ENCODE results near the gene FOSB. TPM values are rescaled to one million over a fixed set of nuclear protein-coding genes. Genes with fewer than 3 reads are reported as not detected.

Gene FOSB
- total RNA-seq, 2 experiments from 2014 or later: 3.7 to 5.9 TPM

- Mint-ChIP-seq H3K27ac (no peak overlapping the region), H3K9me3 (no peaks in the 10 kb centered on the region), H3K4me3 (peak overlapping the region; percentile 28), H3K27me3 (peaks cover 11% of the 10 kb centered on the region), H3K4me1 (ENCODE audit: low read depth) (peaks cover 29% of the 10 kb centered on the region), H3K36me3 (no peaks in the 10 kb centered on the region)
- intact Hi-C loops (cut with micrococcal nuclease): loop anchor here (5.0 to 10.0 kb wide), 2 partner anchors 325 to 363 kb away; partner anchors contain the start of genes BLOC1S3, FOXA3, SYMPK and TRAPPC6A
- POLR2A ChIA-PET: interaction anchor here (0.6 to 1.3 kb wide), 2 partner anchors 14 to 143 kb away, joined by 3 read pairs; no protein-coding TSS in a partner anchor
- peak; percentile 88 for DNase-seq
- CTCF ChIA-PET: interaction anchor here (0.6 to 6.2 kb wide), 5 partner anchors 14 to 97 kb away, joined by 3 to 84 read pairs (median 5); no protein-coding TSS in a partner anchor
Observed at GRCh38 chr19:45499196-45500180, 31.7 kb downstream of the FOSB start.

GRCh38 chr19:45500918-45501729, 33.3 kb downstream of the FOSB start:
- Mint-ChIP-seq H3K4me1 (ENCODE audit: low read depth) (peaks cover 32% of the 10 kb centered on the region), H3K27ac (no peak overlapping the region), H3K9me3 (no peaks in the 10 kb centered on the region), H3K27me3 (peaks cover 4% of the 10 kb centered on the region), H3K36me3 (no peaks in the 10 kb centered on the region), H3K4me3 (no peak overlapping the region)
- ChIA-PET POLR2A (no interaction called here), CTCF (interaction anchor here (0.9 to 3.2 kb wide), 3 partner anchors 16 to 192 kb away, joined by 3 to 13 read pairs (median 7); no protein-coding TSS in a partner anchor)
- no peak for DNase-seq
- intact Hi-C loops (cut with micrococcal nuclease): no loop called here

GRCh38 chr19:45501730-45502014, 33.9 kb downstream of the FOSB start:
- Mint-ChIP-seq H3K4me1 (ENCODE audit: low read depth) (peaks cover 34% of the 10 kb centered on the region), H3K9me3 (no peaks in the 10 kb centered on the region), H3K27ac (no peak overlapping the region), H3K36me3 (no peaks in the 10 kb centered on the region), H3K4me3 (no peak overlapping the region), H3K27me3 (peaks cover 4% of the 10 kb centered on the region)
- no peak for DNase-seq
- ChIA-PET POLR2A (no interaction called here), CTCF (interaction anchor here (0.9 to 3.2 kb wide), 3 partner anchors 16 to 192 kb away, joined by 3 to 13 read pairs (median 7); no protein-coding TSS in a partner anchor)
- intact Hi-C loops (cut with micrococcal nuclease): no loop called here

- no peaks in the 10 kb centered on the region for H3K36me3 Mint-ChIP-seq
- H3K9me3 Mint-ChIP-seq: no peaks in the 10 kb centered on the region
- H3K27me3 Mint-ChIP-seq: peaks cover 4% of the 10 kb centered on the region
- POLR2A ChIA-PET: no interaction called here
- DNase-seq: no peak
- H3K4me3 Mint-ChIP-seq: no peak overlapping the region
- CTCF ChIA-PET: interaction anchor here (2.0 to 3.2 kb wide), 2 partner anchors 17 to 63 kb away, joined by 7 to 13 read pairs; no protein-coding TSS in a partner anchor
- intact Hi-C loops (cut with micrococcal nuclease): no loop called here
- no peak overlapping the region for H3K27ac Mint-ChIP-seq
- H3K4me1 Mint-ChIP-seq (ENCODE audit: low read depth): peaks cover 33% of the 10 kb centered on the region
Observed at GRCh38 chr19:45502111-45502510, 34.3 kb downstream of the FOSB start.

GRCh38 chr19:45503909-45504308, 36.1 kb downstream of the FOSB start:
- DNase-seq: no peak
- Mint-ChIP-seq H3K9me3 (no peaks in the 10 kb centered on the region), H3K27ac (no peak overlapping the region), H3K36me3 (peaks cover 1% of the 10 kb centered on the region), H3K27me3 (no peaks in the 10 kb centered on the region), H3K4me1 (ENCODE audit: low read depth) (peaks cover 21% of the 10 kb centered on the region), H3K4me3 (no peak overlapping the region)
- intact Hi-C loops (cut with micrococcal nuclease): no loop called here
- CTCF ChIA-PET: interaction anchor here (0.9 to 2.0 kb wide), 2 partner anchors 19 to 65 kb away, joined by 3 to 7 read pairs; no protein-coding TSS in a partner anchor
- POLR2A ChIA-PET: no interaction called here

DNA sequence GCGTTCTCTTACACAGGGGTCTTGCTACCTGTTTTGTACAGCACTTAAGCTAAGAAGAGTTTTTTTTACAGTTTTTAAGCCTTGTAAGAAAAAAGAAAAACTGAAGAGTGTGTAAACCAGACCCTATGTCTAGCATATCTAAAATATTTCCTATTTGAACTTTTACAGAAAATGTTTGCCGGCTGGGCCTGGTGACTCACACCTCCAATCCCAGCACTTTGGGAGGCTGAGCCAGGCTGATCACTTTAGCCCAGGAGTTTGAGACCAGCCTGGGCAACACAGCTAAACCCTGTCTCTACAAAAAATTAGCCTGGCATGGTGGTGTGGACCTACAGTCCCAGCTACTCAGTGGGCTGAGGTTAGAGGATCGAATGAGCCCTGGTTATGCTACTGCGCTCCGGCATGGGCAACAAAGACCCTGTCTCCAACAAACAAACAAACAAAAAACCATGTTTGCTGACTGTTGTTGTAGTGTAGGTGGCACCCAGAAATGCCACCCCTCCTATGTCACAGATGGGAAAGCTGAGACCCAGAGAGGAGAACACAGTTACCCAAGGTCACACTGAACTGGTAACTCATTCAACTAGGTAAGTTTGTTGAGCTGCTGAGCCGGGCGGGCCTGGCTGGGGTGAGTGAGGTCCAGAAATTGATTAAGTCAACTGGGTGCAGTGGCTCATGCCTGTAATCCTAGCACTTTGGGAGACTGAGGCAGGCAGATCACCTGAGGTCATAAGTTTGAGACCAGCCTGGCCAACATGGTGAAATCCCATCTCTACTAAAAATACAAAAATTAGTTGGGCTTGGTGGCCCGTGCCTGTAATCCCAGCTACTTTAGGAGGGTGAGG, 37.6 kb downstream of the FOSB start:
- Mint-ChIP-seq H3K4me3 (peak overlapping the region; percentile 59), H3K27me3 (no peaks in the 10 kb centered on the region), H3K36me3 (peaks cover 4% of the 10 kb centered on the region), H3K9me3 (no peaks in the 10 kb centered on the region), H3K27ac (peak overlapping the region; percentile 77), H3K4me1 (ENCODE audit: low read depth) (peaks cover 25% of the 10 kb centered on the region)
- DNase-seq: no peak
- intact Hi-C loops (cut with micrococcal nuclease): loop anchor here (5.0 kb wide), 1 partner anchor 187 kb away; the partner anchor contains the start of genes QPCTL and SNRPD2
- ChIA-PET CTCF (interaction anchor here (0.5 to 2.3 kb wide), 12 partner anchors 8 to 264 kb away, joined by 3 to 15 read pairs (median 3); partner anchors contain the start of genes PPM1N, RTN2 and SIX5), POLR2A (interaction anchor here (1.7 kb wide), 2 partner anchors 9 to 137 kb away, joined by 4 to 6 read pairs; no protein-coding TSS in a partner anchor)

DNA sequence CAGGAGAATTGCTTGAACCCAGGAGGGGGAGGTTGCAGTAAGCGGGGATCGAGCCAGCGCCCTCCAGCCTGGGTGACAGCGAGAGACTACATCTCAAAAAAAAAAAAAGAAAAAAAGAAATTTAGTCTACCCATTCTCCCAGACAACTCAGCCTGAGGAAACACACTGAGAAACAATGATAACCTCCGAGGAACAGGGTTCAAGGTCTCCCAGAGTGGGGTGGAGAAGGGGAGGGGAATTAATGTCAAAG, 38.1 kb downstream of the FOSB start:
- intact Hi-C loops (cut with micrococcal nuclease): loop anchor here (1.0 to 5.0 kb wide), 6 partner anchors 9 to 211 kb away; partner anchors contain the start of genes OPA3, QPCTL, RTN2 and SNRPD2
- Mint-ChIP-seq H3K4me1 (ENCODE audit: low read depth) (peaks cover 30% of the 10 kb centered on the region), H3K36me3 (peaks cover 4% of the 10 kb centered on the region), H3K27ac (peak overlapping the region; percentile 77), H3K9me3 (no peaks in the 10 kb centered on the region), H3K4me3 (peak overlapping the region; percentile 76), H3K27me3 (no peaks in the 10 kb centered on the region)
- DNase-seq: no peak
- ChIA-PET POLR2A (interaction anchor here (1.7 kb wide), 2 partner anchors 10 to 137 kb away, joined by 4 to 6 read pairs; no protein-coding TSS in a partner anchor), CTCF (interaction anchor here (0.5 to 2.3 kb wide), 11 partner anchors 8 to 263 kb away, joined by 3 to 15 read pairs (median 3); partner anchors contain the start of genes PPM1N, RTN2 and SIX5)

DNA sequence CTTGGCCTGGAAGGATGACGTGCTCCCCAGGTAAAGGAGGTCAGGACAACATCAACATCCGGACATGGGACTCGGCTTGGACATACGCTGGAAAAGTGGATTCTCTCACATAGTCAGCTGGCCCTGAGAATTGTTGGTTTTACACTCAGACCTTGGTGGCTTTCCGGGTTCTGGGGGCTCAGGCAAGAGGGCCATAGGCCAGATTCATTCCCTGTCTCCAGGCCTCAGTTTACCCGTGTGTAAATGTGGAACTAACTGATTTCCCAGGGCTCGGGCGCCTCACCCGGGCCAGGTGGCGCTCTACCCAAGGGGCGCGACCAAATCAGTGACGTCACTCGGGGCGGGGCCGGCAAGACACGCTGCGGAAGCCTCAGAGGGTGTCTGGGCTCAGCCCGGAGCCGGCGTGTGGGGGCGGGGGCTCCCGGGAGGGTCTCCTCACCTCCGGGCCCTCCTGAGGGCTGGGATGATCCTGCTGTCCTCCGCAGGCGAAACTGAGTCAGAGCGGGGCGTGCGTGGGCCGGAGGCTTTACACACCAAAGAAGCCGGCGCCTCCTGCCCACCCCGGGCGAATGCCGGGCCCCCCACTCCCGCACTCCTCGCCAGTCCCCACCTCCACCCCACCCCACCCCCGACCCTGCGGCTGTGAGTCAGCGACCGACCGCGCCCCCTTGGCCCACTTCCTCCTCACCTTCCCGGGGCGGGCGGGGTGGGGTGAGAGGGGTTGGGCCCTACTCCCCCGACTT, 38.6 kb downstream of the FOSB start:
- DNase-seq: peak; percentile 99
- H3K9me3 Mint-ChIP-seq: no peaks in the 10 kb centered on the region
- POLR2A ChIA-PET: interaction anchor here (1.7 kb wide), 2 partner anchors 11 to 136 kb away, joined by 4 to 6 read pairs; no protein-coding TSS in a partner anchor
- intact Hi-C loops (cut with micrococcal nuclease): loop anchor here (1.0 to 5.0 kb wide), 6 partner anchors 9 to 211 kb away; partner anchors contain the start of genes OPA3, QPCTL, RTN2 and SNRPD2
- CTCF ChIA-PET: interaction anchor here (0.5 to 2.3 kb wide), 11 partner anchors 9 to 263 kb away, joined by 3 to 15 read pairs (median 3); partner anchors contain the start of genes PPM1N, RTN2 and SIX5
- peak overlapping the region; percentile 86 for H3K4me3 Mint-ChIP-seq
- peak overlapping the region; percentile 94 for H3K27ac Mint-ChIP-seq
- peaks cover 4% of the 10 kb centered on the region for H3K36me3 Mint-ChIP-seq
- no peaks in the 10 kb centered on the region for H3K27me3 Mint-ChIP-seq
- peaks cover 35% of the 10 kb centered on the region for H3K4me1 Mint-ChIP-seq (ENCODE audit: low read depth)

- Mint-ChIP-seq H3K27ac (peak within 1 kb of the TSS; percentile 94), H3K9me3 (no peaks in the 10 kb centered on the region), H3K4me1 (ENCODE audit: low read depth) (peaks cover 43% of the 10 kb centered on the region), H3K4me3 (peak within 1 kb of the TSS; percentile 86), H3K27me3 (no peaks in the 10 kb centered on the region), H3K36me3 (peaks cover 4% of the 10 kb centered on the region)
- intact Hi-C loops (cut with micrococcal nuclease): loop anchor here (1.0 to 5.0 kb wide), 8 partner anchors 10 to 379 kb away; partner anchors contain the start of genes IRF2BP1, OPA3, QPCTL and RTN2
- ChIA-PET POLR2A (interaction anchor here (1.0 to 1.7 kb wide), 2 partner anchors 40 to 134 kb away, joined by 3 to 7 read pairs; partner anchors contain the start of gene FOSB), CTCF (interaction anchor here (0.8 to 3.2 kb wide), 3 partner anchors 29 to 134 kb away, joined by 4 to 13 read pairs (median 4); no protein-coding TSS in a partner anchor)
- peak; percentile 96 for DNase-seq
Observed at GRCh38 chr19:45506989-45507871, 39.4 kb downstream of the FOSB start, which contains the start of gene VASP. TSS of gene VASP (plus strand) at chr19:45507479. CDS start at chr19:45507772, 293 bp downstream.

All from activated CD4-positive, alpha-beta memory T cell treated with anti-CD3 and anti-CD28 coated beads for 36 hours (primary cell).